PC-3 (cell line): ENCODE data around the gene ROGDI.

Source experiments
- EZH2 ChIP-seq: fragments of 300-600 bp; sonication (generic); IDR thresholded peaks from one replicate; pipeline ENCODE4 v1.6.1; 2017; ENCODE audit warnings: antibody characterized with exemption, mild to moderate bottlenecking, low read length; ENCODE audit not compliant: unreplicated experiment
- EZH2phosphoT487 ChIP-seq: fragments of 300-600 bp; sonication (generic); IDR thresholded peaks from 2 replicates; pipeline ENCODE4 v1.6.1; 2018; ENCODE audit warnings: mild to moderate bottlenecking, antibody characterized with exemption, low read length, borderline replicate concordance
- TF ChIP-seq, protein P1 (sequence below): fragments of 300-600 bp; sonication (generic); conservative IDR thresholded peaks from 2 replicates; pipeline ENCODE4 v1.5.1; 2017; ENCODE audit warnings: antibody characterized with exemption, low read depth, mild to moderate bottlenecking, low read length

DNA sequence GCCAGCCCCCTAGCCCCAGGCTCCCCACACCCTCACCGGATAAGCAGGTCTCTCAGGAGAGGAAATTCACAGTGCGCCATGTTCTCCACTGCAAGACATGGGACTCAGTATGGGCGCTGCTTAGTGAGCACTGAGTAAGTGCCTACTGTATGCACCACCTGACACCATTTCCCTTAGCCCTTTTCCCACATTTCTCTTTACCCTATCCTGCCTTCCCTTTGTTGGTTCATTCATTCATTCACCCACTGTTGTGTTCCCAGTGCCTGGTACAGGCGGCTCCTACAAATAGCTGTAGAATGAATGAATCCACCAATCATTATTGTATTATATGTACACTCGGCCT is 24.4 kb downstream of the ROGDI start:
- TF ChIP-seq, protein P1, sequence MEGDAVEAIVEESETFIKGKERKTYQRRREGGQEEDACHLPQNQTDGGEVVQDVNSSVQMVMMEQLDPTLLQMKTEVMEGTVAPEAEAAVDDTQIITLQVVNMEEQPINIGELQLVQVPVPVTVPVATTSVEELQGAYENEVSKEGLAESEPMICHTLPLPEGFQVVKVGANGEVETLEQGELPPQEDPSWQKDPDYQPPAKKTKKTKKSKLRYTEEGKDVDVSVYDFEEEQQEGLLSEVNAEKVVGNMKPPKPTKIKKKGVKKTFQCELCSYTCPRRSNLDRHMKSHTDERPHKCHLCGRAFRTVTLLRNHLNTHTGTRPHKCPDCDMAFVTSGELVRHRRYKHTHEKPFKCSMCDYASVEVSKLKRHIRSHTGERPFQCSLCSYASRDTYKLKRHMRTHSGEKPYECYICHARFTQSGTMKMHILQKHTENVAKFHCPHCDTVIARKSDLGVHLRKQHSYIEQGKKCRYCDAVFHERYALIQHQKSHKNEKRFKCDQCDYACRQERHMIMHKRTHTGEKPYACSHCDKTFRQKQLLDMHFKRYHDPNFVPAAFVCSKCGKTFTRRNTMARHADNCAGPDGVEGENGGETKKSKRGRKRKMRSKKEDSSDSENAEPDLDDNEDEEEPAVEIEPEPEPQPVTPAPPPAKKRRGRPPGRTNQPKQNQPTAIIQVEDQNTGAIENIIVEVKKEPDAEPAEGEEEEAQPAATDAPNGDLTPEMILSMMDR, result no peak
- no peak for TF ChIP-seq EZH2
- TF ChIP-seq EZH2phosphoT487, result no peak
